Measurements from ENCODE around the gene IBA57.
"Not testable (repeated sequence)": the region's sequence is repeated elsewhere in the genome, so short reads cannot be mapped to it uniquely, and the experiment has no call there.

IBA57 gene

GRCh38 chr1:228169345-228169744 is 3.7 kb downstream of the IBA57 start:
- in situ Hi-C loops (cut with MboI; ENCODE audit: low pct_unique_long_range_greater_than_20kb, low sequenced_read_pairs, unreplicated experiment) = no loop called here
- TF ChIP-seq CTCF (IDR thresholded peaks at IDR 0.05; ENCODE audit: extremely low read depth, insufficient read depth, missing control alignments) = no peak
- no peak for DNase-seq (ENCODE audit: low spot score)

- DNase-seq (ENCODE audit: low spot score) = no peak
- in situ Hi-C loops (cut with MboI; ENCODE audit: low pct_unique_long_range_greater_than_20kb, low sequenced_read_pairs, unreplicated experiment) = no loop called here
- no peak for TF ChIP-seq CTCF (IDR thresholded peaks at IDR 0.05; ENCODE audit: extremely low read depth, insufficient read depth, missing control alignments)
These were observed 5.1 kb downstream of the IBA57 start for GRCh38 chr1:228170666-228171065.

GRCh38 chr1:228171221-228171891 is 5.8 kb downstream of the IBA57 start:
- no peak for DNase-seq (ENCODE audit: low spot score)
- TF ChIP-seq CTCF (IDR thresholded peaks at IDR 0.05; ENCODE audit: extremely low read depth, insufficient read depth, missing control alignments) = no peak
- in situ Hi-C loops (cut with MboI; ENCODE audit: low pct_unique_long_range_greater_than_20kb, low sequenced_read_pairs, unreplicated experiment) = no loop called here

GRCh38 chr1:228172591-228173527 is 7.3 kb downstream of the IBA57 start:
- TF ChIP-seq CTCF (IDR thresholded peaks at IDR 0.05; ENCODE audit: extremely low read depth, insufficient read depth, missing control alignments) = no peak
- in situ Hi-C loops (cut with MboI; ENCODE audit: low pct_unique_long_range_greater_than_20kb, low sequenced_read_pairs, unreplicated experiment) = no loop called here
- DNase-seq (ENCODE audit: low spot score) = no peak

- DNase-seq (ENCODE audit: low spot score); in situ Hi-C loops (cut with MboI; ENCODE audit: low pct_unique_long_range_greater_than_20kb, low sequenced_read_pairs, unreplicated experiment): not testable (repeated sequence)
These were observed 8.2 kb downstream of the IBA57 start for GRCh38 chr1:228173528-228174481.

GRCh38 chr1:228174482-228175315 is 9.1 kb downstream of the IBA57 start:
- DNase-seq (ENCODE audit: low spot score) = no peak
- no peak for TF ChIP-seq CTCF (IDR thresholded peaks at IDR 0.05; ENCODE audit: extremely low read depth, insufficient read depth, missing control alignments)
- in situ Hi-C loops (cut with MboI; ENCODE audit: low pct_unique_long_range_greater_than_20kb, low sequenced_read_pairs, unreplicated experiment) = no loop called here

Data from GM13977 (cell line).